ENCODE measurements around the gene SFXN5.
A peak's percentile ranks its signal among the peaks of the same experiment; 100 is the strongest.

Gene SFXN5

GRCh38 chr2:72892506-72893173 is 178.9 kb downstream of the SFXN5 start:
- DNase-seq: peak; percentile 31
